Hepatocyte (in vitro differentiated cells): ENCODE data around the gene PTPRN. TPM values are rescaled to one million over a fixed set of nuclear protein-coding genes. Genes with fewer than 3 reads are reported as not detected.

Experiments
- DNase-seq: peaks from one replicate; pipeline ENCODE4 v3.0.0-alpha.2; 2016; ENCODE audit warnings: low spot score
- H2AFZ ChIP-seq: fragments of 200-600 bp; sonication (generic); 2 replicates; pipeline ENCODE4 v1.6.0; 2016; ENCODE audit warnings: antibody characterized with exemption, mild to moderate bottlenecking
- H3K27ac ChIP-seq: fragments of 200-600 bp; sonication (generic); 2 replicates; pipeline ENCODE4 v1.5.1; 2016; ENCODE audit warnings: mild to moderate bottlenecking
- H3K27me3 ChIP-seq: fragments of 200-600 bp; sonication (generic); 2 replicates; pipeline ENCODE4 v1.6.1; 2016
- H3K36me3 ChIP-seq: fragments of 200-600 bp; sonication (generic); replicated peaks from 2 replicates; pipeline ENCODE4 v1.5.1; 2016; ENCODE audit warnings: low read depth; ENCODE audit not compliant: insufficient read depth
- H3K4me1 ChIP-seq: fragments of 200-600 bp; sonication (generic); 2 replicates; pipeline ENCODE4 v1.5.1; 2016; ENCODE audit warnings: mild to moderate bottlenecking, moderate library complexity; ENCODE audit not compliant: insufficient read depth
- H3K4me2 ChIP-seq: fragments of 200-600 bp; sonication (generic); 2 replicates; pipeline ENCODE4 v1.6.0; 2016
- H3K4me3 ChIP-seq: fragments of 200-600 bp; sonication (generic); 2 replicates; pipeline ENCODE4 v1.5.1; 2016; ENCODE audit warnings: mild to moderate bottlenecking
- H3K79me2 ChIP-seq: fragments of 200-600 bp; sonication (generic); 2 replicates; pipeline ENCODE4 v1.6.0; 2017; ENCODE audit warnings: mild to moderate bottlenecking
- H3K9me2 ChIP-seq: fragments of 200-600 bp; sonication (generic); replicated peaks from 2 replicates; pipeline ENCODE4 v1.6.0; 2017; ENCODE audit warnings: mild to moderate bottlenecking; ENCODE audit not compliant: insufficient read depth
- H3K9me3 ChIP-seq: fragments of 200-600 bp; sonication (generic); 2 replicates; pipeline ENCODE4 v1.5.1; 2016; ENCODE audit warnings: low read depth, mild to moderate bottlenecking
- H4K20me1 ChIP-seq: fragments of 200-600 bp; sonication (generic); 2 replicates; pipeline ENCODE4 v1.6.0; 2016; ENCODE audit warnings: mild to moderate bottlenecking; ENCODE audit not compliant: insufficient read depth, poor library complexity, severe bottlenecking
- CTCF ChIP-seq: fragments of 200-600 bp; sonication (generic); IDR thresholded peaks from 2 replicates; pipeline ENCODE4 v1.5.1; 2016; ENCODE audit warnings: antibody characterized with exemption, mild to moderate bottlenecking; ENCODE audit not compliant: poor library complexity
- EZH2 ChIP-seq: fragments of 200-600 bp; sonication (generic); IDR thresholded peaks from 2 replicates; pipeline ENCODE4 v1.6.1; 2016; ENCODE audit warnings: antibody characterized with exemption, mild to moderate bottlenecking, borderline replicate concordance
- EZH2phosphoT487 ChIP-seq: fragments of 200-600 bp; sonication (generic); IDR thresholded peaks from one replicate; pipeline ENCODE4 v1.6.1; 2018; ENCODE audit warnings: antibody characterized with exemption, mild to moderate bottlenecking, low read depth, moderate library complexity; ENCODE audit not compliant: unreplicated experiment, severe bottlenecking
- WGBS: methylation state at CpG from one replicate; pipeline ENCODE4 v1.1.6; 2016; ENCODE audit warnings: low lambda C conversion rate; ENCODE audit errors: missing lambda C conversion rate; 5-methylcytosine and 5-hydroxymethylcytosine counted together
- polyA plus RNA-seq: library from polyadenylated mRNA; unstranded; fragments of >200 nt; fragmentation: Nextera tagmentation; extraction: Ambion mirVana; gene quantifications from 2 replicates; pipeline ENCODE4 v1.2.1, GENCODE V29; 2016
- total RNA-seq: library from RNA; depleted of rRNA; stranded (reverse); fragments of >200 nt; gene quantifications from 2 replicates; pipeline ENCODE4 v1.2.3, GENCODE V29; 2014

PTPRN gene
- total and polyA plus RNA-seq, 2 experiments from 2014 or later = 4.6 to 9.8 TPM

- TF ChIP-seq EZH2 (no peak), EZH2phosphoT487 (no peak), CTCF (no peak)
- Histone ChIP-seq H3K4me3 (no peak overlapping the region), H3K27ac (no peak overlapping the region), H3K27me3 (no peaks in the 10 kb centered on the region), H4K20me1 (no peaks in the 10 kb centered on the region), H3K9me3 (no peaks in the 10 kb centered on the region), H3K36me3 (no peaks in the 10 kb centered on the region), H3K9me2 (no peaks in the 10 kb centered on the region), H3K4me1 (no peaks in the 10 kb centered on the region), H2AFZ (no peak overlapping the region), H3K4me2 (no peak overlapping the region), H3K79me2 (no peaks in the 10 kb centered on the region)
- no peak for DNase-seq
- 85% methylated on average over 5 of the region's 5 CpGs for WGBS
These were observed 39.2 kb downstream of the PTPRN start for GRCh38 chr2:219270055-219270372.

- peak; percentile 68 for DNase-seq
- no peaks in the 10 kb centered on the region for H3K79me2 ChIP-seq
- H3K4me3 ChIP-seq = no peak overlapping the region
- WGBS = 73% methylated on average over 8 of the region's 8 CpGs
- H4K20me1 ChIP-seq = no peaks in the 10 kb centered on the region
- H3K4me1 ChIP-seq = no peaks in the 10 kb centered on the region
- TF ChIP-seq EZH2 (no peak), CTCF (no peak), EZH2phosphoT487 (no peak)
- no peaks in the 10 kb centered on the region for H3K9me3 ChIP-seq
- no peak overlapping the region for H2AFZ ChIP-seq
- H3K4me2 ChIP-seq = no peak overlapping the region
- H3K27me3 ChIP-seq = no peaks in the 10 kb centered on the region
- no peaks in the 10 kb centered on the region for H3K9me2 ChIP-seq
- no peaks in the 10 kb centered on the region for H3K36me3 ChIP-seq
- no peak overlapping the region for H3K27ac ChIP-seq
These were observed 39.7 kb downstream of the PTPRN start for GRCh38 chr2:219269362-219270054.

- Histone ChIP-seq H3K9me3 (no peaks in the 10 kb centered on the region), H3K36me3 (no peaks in the 10 kb centered on the region), H3K27ac (no peak overlapping the region), H3K4me2 (no peak overlapping the region), H3K4me3 (no peak overlapping the region), H2AFZ (no peak overlapping the region), H3K27me3 (no peaks in the 10 kb centered on the region), H3K4me1 (no peaks in the 10 kb centered on the region), H3K9me2 (no peaks in the 10 kb centered on the region), H3K79me2 (no peaks in the 10 kb centered on the region), H4K20me1 (no peaks in the 10 kb centered on the region)
- 92% methylated on average over 2 of the region's 2 CpGs for WGBS
- TF ChIP-seq EZH2phosphoT487 (no peak), EZH2 (no peak), CTCF (no peak)
- no peak for DNase-seq
These were observed 40.9 kb downstream of the PTPRN start for GRCh38 chr2:219268294-219268693.
